ENCODE results near the gene SPSB2. TPM values are rescaled to one million over a fixed set of nuclear protein-coding genes. Genes with fewer than 3 reads are reported as not detected.

SPSB2 gene
- total and polyA plus RNA-seq, 2 experiments from 2014 or later = 8.2 to 13.1 TPM

DNA sequence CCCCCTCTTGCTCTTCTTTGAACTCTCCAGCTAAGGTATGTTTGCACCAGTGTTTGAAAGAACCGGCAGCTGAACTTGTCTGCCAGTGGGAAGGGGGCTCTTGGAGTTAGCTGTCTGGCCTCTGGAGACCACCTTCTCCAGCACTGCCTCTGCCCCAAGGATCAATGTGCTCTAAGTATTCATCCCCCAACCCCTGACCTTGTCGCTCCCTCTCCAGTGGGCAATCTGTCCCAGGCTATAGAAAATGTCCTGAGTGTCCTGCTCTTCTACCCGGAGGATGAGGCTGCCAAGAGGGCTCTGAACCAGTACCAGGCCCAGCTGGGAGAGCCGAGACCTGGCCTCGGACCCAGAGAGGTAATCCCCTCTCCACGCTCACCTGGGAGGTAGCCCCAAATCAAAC, 42.1 kb downstream of the SPSB2 start:
- peaks cover 32% of the 10 kb centered on the region for H3K4me1 Mint-ChIP-seq
- no peaks in the 10 kb centered on the region for H3K9me2 ChIP-seq (ENCODE audit: insufficient read depth)
- H3K27me3 ChIP-seq (ENCODE audit: insufficient read depth) = peaks cover 10% of the 10 kb centered on the region; the same call in 1 of the 2 replicates
- H3K27ac ChIP-seq (ENCODE audit: low read depth) = no peak overlapping the region
- DNase-seq (ENCODE audit: low spot score) (no peak), ATAC-seq (no peak)
- H3F3A ChIP-seq (replicated peaks; ENCODE audit: low read depth) = peaks cover 29% of the 10 kb centered on the region
- TF ChIP-seq, protein P1, sequence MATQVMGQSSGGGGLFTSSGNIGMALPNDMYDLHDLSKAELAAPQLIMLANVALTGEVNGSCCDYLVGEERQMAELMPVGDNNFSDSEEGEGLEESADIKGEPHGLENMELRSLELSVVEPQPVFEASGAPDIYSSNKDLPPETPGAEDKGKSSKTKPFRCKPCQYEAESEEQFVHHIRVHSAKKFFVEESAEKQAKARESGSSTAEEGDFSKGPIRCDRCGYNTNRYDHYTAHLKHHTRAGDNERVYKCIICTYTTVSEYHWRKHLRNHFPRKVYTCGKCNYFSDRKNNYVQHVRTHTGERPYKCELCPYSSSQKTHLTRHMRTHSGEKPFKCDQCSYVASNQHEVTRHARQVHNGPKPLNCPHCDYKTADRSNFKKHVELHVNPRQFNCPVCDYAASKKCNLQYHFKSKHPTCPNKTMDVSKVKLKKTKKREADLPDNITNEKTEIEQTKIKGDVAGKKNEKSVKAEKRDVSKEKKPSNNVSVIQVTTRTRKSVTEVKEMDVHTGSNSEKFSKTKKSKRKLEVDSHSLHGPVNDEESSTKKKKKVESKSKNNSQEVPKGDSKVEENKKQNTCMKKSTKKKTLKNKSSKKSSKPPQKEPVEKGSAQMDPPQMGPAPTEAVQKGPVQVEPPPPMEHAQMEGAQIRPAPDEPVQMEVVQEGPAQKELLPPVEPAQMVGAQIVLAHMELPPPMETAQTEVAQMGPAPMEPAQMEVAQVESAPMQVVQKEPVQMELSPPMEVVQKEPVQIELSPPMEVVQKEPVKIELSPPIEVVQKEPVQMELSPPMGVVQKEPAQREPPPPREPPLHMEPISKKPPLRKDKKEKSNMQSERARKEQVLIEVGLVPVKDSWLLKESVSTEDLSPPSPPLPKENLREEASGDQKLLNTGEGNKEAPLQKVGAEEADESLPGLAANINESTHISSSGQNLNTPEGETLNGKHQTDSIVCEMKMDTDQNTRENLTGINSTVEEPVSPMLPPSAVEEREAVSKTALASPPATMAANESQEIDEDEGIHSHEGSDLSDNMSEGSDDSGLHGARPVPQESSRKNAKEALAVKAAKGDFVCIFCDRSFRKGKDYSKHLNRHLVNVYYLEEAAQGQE (IDR thresholded peaks at IDR 0.05; ENCODE audit: unreplicated experiment) = no peak
- TF ChIP-seq POLR2AphosphoS5 (IDR thresholded peaks at IDR 0.05; ENCODE audit: low read depth) (no peak), CREB1 (CRISPR knock-in tag; IDR thresholded peaks at IDR 0.05; ENCODE audit: low read depth) (no peak), EZH2 (IDR thresholded peaks at IDR 0.05; ENCODE audit: low read depth, unreplicated experiment) (no peak), EZH2phosphoT487 (IDR thresholded peaks at IDR 0.05; ENCODE audit: unreplicated experiment) (no peak), STAT1 (IDR thresholded peaks at IDR 0.05; ENCODE audit: unreplicated experiment) (no peak)
- H3K4me2 ChIP-seq = no peak overlapping the region
- peaks cover 23% of the 10 kb centered on the region for H3K27me3 Mint-ChIP-seq (ENCODE audit: insufficient read depth, low read depth, poor library complexity)
- peaks cover 3% of the 10 kb centered on the region; the same call in 1 of the 2 replicates for H3K36me3 ChIP-seq (ENCODE audit: insufficient read depth)
- peaks cover 9% of the 10 kb centered on the region for H3K79me2 ChIP-seq (replicated peaks; ENCODE audit: insufficient read depth)
- H3K9me3 Mint-ChIP-seq = no peaks in the 10 kb centered on the region
- H3K4me3 ChIP-seq = no peak overlapping the region
- H3K36me3 Mint-ChIP-seq (ENCODE audit: low read depth) = peaks cover 53% of the 10 kb centered on the region
- H3K27ac Mint-ChIP-seq = no peak overlapping the region
- H4K20me1 ChIP-seq (replicated peaks; ENCODE audit: insufficient read depth) = peaks cover 3% of the 10 kb centered on the region; the same call in 1 of the 2 replicates
- peak overlapping the region; percentile 42; the same call in 1 of the 3 replicates for H3K4me3 Mint-ChIP-seq
- no peak overlapping the region for H2AFZ ChIP-seq
- H3K4me1 ChIP-seq (ENCODE audit: insufficient read depth) = peaks cover 18% of the 10 kb centered on the region

DNA sequence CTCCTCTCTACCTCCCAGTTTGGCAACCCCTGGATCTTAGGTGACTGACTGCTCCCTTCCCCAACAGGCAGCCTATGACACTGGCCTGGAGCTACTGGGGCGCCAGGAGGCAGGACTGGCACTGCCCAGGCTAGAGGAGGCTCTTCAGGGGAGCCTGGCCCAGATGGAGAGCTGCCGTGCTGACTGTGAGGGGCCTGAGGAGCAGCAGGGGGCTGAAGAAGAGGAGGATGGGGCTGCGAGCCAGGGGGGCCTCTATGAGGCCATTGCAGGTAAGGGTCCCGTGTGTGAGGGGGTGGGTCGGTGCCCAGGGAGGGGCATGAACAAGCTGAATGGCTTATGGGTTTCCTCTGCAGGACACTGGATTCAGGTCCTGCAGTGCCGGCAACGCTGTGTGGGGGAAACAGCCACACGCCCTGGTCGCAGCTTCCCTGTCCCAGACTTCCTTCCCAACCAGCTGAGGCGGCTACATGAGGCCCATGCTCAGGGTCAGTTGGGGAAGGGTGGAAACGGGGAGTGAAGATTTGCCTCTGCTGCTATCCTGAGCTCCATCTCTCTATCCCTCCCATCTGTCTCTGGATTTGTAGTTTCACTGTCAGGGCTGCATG, 42.7 kb downstream of the SPSB2 start:
- Mint-ChIP-seq H3K4me3 (peak overlapping the region; percentile 96), H3K9me3 (no peaks in the 10 kb centered on the region), H3K4me1 (peaks cover 36% of the 10 kb centered on the region), H3K27ac (no peak overlapping the region), H3K27me3 (ENCODE audit: insufficient read depth, low read depth, poor library complexity) (peaks cover 25% of the 10 kb centered on the region), H3K36me3 (ENCODE audit: low read depth) (peaks cover 48% of the 10 kb centered on the region)
- Histone ChIP-seq H3K27ac (ENCODE audit: low read depth) (no peak overlapping the region), H3K9me2 (ENCODE audit: insufficient read depth) (no peaks in the 10 kb centered on the region), H3K79me2 (replicated peaks; ENCODE audit: insufficient read depth) (peaks cover 9% of the 10 kb centered on the region), H3K36me3 (ENCODE audit: insufficient read depth) (peaks cover 3% of the 10 kb centered on the region; the same call in 1 of the 2 replicates), H3K27me3 (ENCODE audit: insufficient read depth) (peaks cover 14% of the 10 kb centered on the region; the same call in 1 of the 2 replicates), H3K4me3 (peak overlapping the region; percentile 98), H3F3A (replicated peaks; ENCODE audit: low read depth) (peaks cover 29% of the 10 kb centered on the region), H3K4me1 (ENCODE audit: insufficient read depth) (peaks cover 21% of the 10 kb centered on the region), H3K4me2 (no peak overlapping the region), H4K20me1 (replicated peaks; ENCODE audit: insufficient read depth) (0 out of 2 replicates have a peak, but pooled peaks cover 3% of the 10 kb centered on the region), H2AFZ (no peak overlapping the region)
- ATAC-seq = no peak
- DNase-seq (ENCODE audit: low spot score) = no peak
- TF ChIP-seq EZH2 (IDR thresholded peaks at IDR 0.05; ENCODE audit: low read depth, unreplicated experiment) (no peak), POLR2AphosphoS5 (IDR thresholded peaks at IDR 0.05; ENCODE audit: low read depth) (no peak), STAT1 (IDR thresholded peaks at IDR 0.05; ENCODE audit: unreplicated experiment) (no peak), NANOG (IDR thresholded peaks at IDR 0.05; ENCODE audit: borderline replicate concordance) (no peak), ZNF114 (CRISPR knock-in tag; IDR thresholded peaks at IDR 0.05) (no peak), EZH2phosphoT487 (IDR thresholded peaks at IDR 0.05; ENCODE audit: unreplicated experiment) (no peak), CREB1 (CRISPR knock-in tag; IDR thresholded peaks at IDR 0.05; ENCODE audit: low read depth) (no peak), ZNF331 (CRISPR knock-in tag; IDR thresholded peaks at IDR 0.05; ENCODE audit: low read depth) (no peak)
- TF ChIP-seq, protein P1 (IDR thresholded peaks at IDR 0.05; ENCODE audit: unreplicated experiment) = no peak
- TF ChIP-seq, protein P2, sequence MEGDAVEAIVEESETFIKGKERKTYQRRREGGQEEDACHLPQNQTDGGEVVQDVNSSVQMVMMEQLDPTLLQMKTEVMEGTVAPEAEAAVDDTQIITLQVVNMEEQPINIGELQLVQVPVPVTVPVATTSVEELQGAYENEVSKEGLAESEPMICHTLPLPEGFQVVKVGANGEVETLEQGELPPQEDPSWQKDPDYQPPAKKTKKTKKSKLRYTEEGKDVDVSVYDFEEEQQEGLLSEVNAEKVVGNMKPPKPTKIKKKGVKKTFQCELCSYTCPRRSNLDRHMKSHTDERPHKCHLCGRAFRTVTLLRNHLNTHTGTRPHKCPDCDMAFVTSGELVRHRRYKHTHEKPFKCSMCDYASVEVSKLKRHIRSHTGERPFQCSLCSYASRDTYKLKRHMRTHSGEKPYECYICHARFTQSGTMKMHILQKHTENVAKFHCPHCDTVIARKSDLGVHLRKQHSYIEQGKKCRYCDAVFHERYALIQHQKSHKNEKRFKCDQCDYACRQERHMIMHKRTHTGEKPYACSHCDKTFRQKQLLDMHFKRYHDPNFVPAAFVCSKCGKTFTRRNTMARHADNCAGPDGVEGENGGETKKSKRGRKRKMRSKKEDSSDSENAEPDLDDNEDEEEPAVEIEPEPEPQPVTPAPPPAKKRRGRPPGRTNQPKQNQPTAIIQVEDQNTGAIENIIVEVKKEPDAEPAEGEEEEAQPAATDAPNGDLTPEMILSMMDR (conservative IDR thresholded peaks at IDR 0.05; ENCODE audit: low read depth in 2 of 2) = no peak

Data from GM23338 (cell line).